Stimulated activated CD8-positive, alpha-beta memory T cell treated with anti-CD3 and anti-CD28 coated beads, Interleukin-7, amount 100 ng/mL, for 1 hour (primary cell): Measurements from ENCODE around the gene TECPR1.
"Not testable (repeated sequence)": the region's sequence is repeated elsewhere in the genome, so short reads cannot be mapped to it uniquely, and the experiment has no call there.

Experiments used
- DNase-seq, 2 donors: peaks; one replicate each; pipeline ENCODE4 v3.0.0-alpha.2; 2020; ENCODE audit warnings: low read depth in 2 of 2

TECPR1 gene

DNA sequence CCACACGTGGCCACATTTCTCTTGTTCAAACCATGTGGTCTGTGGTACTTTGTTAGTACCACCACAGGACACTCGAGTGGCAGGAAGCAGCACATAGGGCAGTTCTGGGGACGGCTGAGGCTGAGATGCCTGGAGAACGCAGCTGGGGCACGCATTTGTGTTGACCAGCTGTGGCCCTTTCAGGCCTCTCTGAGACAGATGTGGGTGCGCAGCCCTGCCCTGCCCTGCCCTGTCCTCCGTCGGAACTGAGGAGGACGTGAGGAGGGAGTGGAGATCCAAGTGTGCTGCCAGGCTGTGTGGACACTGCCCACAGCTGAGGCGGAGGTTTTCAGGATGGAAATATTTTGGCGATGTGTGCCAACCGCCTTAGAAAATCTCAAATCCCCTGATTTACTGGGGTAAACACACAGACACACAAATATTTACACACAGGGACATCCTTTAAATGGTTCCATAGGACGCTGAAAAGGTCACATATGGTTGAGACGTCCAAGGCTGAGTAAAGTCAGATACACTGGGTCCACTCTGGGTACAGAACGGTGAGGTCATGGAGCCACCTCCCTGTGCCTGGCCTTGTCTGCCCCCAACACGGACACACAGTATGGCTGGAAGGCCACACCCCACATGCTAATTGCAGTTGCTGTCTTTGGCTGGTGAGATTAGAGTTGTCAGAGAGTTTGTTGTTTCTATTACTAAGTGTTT lies 26.0 kb downstream of the TECPR1 start:
- DNase-seq, result no peak

DNA sequence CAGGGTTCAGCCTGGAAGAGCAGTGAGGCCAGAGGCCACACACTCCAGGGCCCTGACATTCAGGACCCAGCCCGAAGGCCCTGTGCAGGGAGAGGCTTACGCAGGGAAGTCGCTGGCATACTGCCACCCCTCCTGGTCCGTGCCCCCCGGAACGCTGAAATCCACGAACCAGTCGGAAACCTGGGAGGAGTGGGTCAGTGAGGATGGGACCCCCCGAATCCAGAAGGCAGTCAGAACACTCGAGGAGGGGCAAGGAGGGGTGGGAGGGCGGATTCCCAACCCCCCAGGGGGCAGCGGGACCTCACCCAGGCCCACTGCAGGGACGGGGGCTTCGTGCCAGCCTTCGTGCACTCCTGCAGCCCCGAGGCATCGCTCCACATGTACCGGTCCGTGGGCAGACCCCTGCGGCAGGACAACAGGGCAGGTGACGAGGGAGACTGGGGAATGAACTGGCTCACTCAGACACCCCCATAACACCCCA lies 27.3 kb downstream of the TECPR1 start:
- no peak for DNase-seq

DNA sequence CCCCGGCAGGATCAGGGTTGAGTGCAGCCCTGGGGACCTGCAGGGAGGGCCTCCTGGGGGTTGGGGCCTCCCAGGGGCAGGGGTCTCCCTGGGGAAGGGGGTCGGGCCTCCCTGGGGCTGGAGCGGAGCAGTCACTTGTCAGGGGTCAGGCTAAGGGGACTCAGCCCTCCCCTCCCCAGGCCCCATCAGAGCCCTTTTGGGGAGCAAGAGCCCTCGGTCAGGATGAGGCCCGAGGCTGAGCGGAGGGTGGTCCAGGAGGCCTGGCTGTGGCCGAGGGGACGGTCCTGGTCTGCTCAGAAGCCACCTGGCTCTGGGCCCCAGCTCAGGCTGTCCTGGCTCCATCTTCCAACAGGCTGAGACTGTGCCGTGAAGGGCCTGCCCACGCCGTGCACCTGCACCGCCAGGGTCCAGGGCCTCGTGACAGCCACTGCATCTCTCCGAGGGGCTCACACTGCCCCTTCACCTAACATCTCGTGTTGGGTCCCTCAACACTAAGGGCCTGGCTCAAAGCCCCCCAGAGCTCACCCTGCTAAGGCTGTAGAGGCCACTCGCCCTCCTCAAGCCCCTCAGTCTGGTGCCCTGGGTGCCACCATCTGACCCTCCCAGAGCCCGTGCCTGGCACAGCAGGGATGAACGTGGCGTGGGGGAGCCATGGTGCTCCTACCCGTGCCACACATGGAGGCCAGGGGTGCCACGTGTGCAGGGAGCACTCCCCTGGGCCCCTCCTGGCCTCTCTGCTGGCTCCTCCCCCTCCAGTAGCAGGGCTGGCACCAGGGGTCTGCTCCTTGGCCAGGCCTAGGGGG lies 27.9 kb downstream of the TECPR1 start:
- no peak for DNase-seq

DNA sequence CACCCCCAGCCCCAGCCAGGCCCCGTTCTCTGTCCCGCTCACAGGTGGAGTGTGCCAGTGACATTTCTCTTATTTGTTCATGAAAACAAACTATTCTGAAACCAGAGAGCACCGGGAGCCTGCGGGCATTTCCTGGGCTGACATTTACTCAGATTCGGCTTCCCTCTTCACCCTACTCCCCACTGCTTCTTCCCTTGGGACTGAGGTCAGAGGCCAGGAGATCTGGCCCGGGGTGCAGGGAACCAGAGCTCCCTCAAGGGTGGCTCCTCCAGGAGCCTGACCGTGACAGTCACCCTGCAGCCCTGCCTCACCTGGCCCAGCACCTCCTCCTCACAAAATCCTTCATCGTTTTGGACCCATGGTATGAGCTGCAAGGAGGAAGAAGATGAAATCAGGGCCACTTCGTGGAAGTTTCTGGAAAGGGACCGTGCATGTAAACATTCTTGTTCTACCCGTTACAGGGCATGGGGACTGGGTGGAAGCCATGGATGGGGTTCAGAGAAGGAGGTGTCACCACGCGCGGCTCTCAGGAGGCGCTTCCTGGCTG lies 28.6 kb downstream of the TECPR1 start:
- no peak for DNase-seq

- no peak for DNase-seq
Measured at GRCh38 chr7:98222533-98223195, 29.4 kb downstream of the TECPR1 start.

GRCh38 chr7:98221611-98222532 lies 30.2 kb downstream of the TECPR1 start:
- DNase-seq, result no peak

DNA sequence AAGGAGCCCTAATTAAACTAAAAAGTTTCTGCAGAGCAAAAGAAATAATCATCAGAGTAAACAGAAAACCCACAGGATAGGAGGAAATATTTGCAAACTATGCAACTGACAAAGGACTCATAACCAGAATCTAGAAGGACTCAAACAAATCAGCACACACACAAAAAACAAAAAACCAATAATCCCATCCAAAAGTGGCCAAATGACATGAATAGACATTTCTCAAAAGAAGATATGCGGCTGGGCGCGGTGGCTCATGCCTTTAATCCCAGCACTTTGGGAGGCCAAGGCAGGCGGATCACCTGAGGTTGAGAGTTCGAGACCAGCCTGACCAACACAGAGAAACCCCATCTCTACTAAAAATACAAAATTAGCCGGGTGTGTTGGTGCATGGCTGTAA lies 32.6 kb downstream of the TECPR1 start:
- not testable (repeated sequence) for DNase-seq

DNA sequence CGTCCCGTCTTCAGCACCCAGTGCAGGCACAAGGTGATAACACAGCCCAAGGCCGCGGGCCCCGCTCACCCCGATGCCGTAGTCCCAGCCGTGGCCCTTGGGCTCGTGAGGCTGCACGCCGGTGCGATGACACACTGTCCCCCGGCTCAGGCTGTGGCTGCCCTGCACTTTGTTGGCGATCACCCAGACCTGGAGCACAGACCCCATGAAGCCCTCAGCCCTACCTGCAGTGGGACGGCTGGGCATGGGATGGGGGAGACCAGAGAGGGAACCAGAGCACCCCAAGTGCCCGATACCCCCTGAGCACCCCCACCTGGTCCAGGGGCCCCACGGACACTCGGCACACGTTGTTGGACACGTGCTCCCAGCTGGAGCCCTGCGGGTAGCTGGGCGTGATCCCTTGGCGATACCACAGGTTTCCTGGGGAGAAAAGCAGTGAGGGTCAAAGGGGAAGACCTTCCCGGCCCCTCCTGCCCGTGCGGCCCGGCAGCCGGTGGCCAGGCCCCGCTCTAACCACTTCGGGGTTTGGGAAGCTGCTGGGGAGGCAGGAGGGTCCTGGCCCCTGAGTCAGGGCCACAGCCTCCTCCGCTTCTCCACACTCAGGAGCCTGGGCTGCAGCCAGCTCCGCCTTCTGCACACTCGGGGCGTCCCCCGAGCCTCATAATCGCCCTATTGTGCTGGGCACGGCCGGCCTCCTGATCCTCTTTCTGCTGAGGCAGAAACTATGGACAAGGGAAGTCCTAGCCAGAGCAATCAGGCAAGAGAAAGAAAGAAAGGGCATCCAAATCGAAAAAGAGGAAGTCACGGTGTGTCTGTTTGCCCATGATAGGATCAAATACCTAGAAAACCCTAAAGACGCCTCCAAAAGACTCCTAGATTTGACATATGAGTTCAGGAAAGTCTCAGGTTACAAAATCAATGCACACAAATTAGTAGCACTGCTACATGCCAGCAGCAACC lies 34.1 kb downstream of the TECPR1 start:
- DNase-seq, result no peak

DNA sequence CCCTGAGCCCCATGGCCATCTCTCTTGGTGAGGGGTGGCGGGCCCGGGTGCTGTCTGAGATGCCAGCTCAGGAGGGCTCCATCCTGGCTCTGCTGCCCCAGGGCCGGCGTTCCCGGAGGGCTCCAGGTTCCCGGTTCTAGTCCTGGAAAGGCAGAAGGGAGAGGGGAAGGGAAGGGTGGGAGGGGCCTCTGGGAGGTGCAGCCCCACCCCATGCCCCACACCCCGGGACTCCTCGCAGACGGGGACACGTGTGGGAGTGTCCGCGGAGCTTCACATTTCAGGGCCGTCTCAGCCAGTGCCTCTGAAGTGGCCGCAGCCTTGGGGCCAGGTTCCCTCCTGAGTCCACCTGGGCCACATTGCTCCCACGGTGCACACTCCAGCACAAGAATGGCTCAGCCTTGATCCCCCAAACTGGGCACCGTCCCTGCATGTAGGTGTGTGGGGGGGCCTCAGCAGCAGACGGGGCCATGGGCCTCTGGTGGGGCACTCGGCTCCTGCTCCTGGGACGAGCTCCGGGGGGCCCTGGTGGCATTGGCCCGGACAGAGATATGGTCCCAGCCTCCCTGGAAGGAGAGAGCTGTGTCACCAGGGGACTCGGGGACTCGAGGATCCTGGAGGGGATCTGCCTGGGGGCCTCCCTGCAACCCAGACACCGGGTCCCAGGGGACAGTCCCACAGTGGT lies 35.0 kb downstream of the TECPR1 start:
- no peak for DNase-seq

GRCh38 chr7:98215561-98216495 lies 36.2 kb downstream of the TECPR1 start:
- DNase-seq, result no peak

DNA sequence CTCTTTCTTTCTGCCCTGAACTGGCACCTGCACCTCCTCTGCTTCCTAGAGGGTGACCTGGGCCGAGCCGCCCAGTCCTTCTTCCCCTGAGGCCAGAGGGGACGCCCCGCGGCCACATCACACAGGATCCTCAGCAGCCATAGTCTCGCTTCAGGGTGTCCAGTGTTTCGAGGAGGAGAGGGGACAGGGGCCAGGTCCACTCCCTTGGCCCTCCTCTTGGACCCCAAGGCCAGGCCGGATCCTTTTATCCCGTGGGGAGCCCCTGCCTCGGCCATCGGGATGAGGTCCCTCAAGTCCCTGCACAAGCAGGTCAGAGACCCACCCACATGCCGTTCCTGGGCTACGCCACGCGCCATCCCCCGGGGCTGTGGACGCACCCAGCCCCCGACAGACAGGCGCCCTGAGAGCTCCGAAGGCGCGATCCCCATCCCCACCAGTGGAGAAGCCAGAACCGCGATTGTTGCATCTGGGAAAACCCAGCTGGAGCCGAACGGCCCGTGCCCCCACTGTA lies 37.2 kb downstream of the TECPR1 start:
- no peak for DNase-seq

DNA sequence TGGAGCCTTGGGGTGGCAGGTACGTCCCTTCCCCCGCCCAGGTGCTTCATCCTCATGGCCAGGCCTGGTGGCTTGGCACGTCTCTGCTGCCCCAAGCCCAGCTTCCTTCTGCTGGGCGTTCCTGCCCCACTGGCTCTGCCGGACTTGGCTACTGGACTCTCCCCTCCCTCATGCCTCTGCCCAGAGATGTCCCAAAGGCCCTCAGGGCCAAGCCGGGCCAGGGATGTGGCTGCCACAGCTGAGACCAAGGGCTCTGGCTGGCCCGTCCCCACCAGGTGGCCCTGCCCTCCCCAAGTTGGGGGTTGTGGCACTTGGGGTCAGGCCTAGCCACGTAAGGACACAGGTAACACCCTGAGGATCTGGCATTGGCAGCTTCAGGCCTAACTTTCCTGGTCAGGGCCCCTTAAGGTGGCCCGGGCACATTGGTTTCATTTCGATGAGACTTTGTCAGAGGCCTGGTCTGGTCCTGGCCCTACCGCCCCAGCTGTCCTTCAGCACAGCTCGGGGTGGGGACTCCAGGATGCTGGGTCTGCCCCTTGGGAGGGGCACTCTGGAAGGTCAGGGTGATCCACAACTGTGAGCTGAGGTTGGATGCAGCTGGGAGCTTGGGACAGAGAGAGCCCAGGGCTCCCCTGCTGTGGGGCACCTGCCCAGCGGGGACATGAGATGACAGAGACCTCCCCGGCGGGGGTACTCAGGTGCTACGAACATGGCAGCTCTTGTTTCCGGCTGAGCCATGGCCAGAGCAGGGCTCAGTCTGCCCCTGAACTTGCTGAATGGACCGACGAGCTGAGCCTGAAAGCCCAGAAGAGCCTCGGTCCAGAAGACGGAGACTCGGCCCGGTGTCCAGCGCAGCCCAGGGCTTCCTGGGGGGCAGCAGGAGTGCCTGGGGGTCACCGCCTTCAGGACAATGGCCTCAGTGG lies 37.9 kb downstream of the TECPR1 start:
- DNase-seq, result no peak

- DNase-seq, result no peak
Measured at GRCh38 chr7:98213296-98213887, 38.6 kb downstream of the TECPR1 start.

DNA sequence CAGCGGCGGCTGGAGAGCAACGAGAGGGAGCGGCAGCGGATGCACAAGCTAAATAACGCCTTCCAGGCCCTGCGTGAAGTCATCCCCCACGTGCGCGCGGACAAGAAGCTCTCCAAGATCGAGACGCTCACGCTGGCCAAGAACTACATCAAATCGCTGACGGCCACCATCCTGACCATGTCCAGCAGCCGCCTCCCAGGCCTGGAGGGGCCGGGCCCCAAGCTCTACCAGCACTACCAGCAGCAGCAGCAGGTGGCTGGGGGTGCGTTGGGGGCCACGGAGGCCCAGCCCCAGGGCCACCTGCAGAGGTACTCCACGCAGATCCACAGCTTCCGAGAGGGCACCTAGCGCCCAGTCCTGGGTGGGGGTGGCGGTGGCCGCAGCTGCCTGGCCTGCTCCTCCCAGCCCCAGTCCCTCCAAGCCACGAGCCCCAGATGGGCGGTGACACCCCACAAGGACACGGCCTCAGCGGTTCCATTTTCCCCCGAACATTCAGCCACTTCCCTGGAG lies 39.4 kb downstream of the TECPR1 start:
- no peak for DNase-seq

DNA sequence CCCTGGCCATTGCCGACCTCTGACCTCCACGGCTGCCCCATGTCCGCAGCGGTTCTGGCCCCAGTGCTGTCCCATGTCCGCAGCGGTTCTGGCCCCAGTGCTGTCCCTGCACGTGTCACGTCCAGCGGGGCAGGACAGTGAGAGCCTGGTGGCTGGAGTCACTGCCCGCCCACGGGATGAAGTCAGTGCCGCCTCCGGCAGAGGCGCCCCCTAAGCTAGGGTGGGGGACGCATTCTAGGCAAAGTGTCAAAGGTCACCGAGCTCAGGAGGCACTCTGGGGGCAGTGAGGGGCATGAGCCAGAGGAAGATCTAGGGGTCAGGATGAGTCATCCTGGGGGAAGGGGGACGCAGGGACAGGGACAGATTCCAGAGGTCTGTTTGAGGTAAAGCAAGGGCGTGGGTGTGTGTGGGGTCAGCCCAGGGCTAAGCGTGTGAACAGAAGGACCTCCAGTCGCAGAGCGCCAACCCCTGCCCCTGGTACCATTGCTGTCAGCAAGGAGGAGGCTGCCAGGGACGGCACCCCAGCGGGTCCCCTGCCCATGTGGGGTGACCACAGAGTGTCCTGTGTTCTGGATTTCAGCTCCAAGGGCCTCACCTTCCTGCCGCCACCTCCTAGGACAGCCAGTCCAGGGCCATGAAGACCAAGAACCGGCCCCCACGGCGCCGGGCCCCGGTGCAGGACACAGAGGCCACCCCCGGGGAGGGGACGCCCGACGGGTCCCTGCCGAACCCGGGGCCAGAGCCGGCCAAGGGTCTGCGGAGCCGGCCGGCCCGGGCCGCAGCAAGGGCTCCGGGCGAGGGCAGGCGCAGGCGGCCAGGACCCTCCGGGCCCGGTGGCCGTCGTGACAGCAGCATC lies 40.1 kb downstream of the TECPR1 start:
- no peak for DNase-seq
